GM19395 (cell line): ENCODE results near the gene EGFL8.

ENCODE experiments used
- ATAC-seq: cut with Tn5 transposase; IDR thresholded peaks from one replicate; pipeline ENCODE4 v1.9.1; 2021; ENCODE audit warnings: mild to moderate bottlenecking, moderate library complexity; ENCODE audit not compliant: unreplicated experiment

EGFL8 gene

GRCh38 chr6:32167154-32167760 is 2.9 kb downstream of the EGFL8 start:
- ATAC-seq = no peak

GRCh38 chr6:32167761-32168262 is 3.4 kb downstream of the EGFL8 start:
- no peak for ATAC-seq

- no peak for ATAC-seq
These were observed 4.0 kb downstream of the EGFL8 start for GRCh38 chr6:32168350-32168749.

- ATAC-seq = no peak
These were observed 4.6 kb downstream of the EGFL8 start for GRCh38 chr6:32168807-32169591.

GRCh38 chr6:32170294-32170693 is 5.9 kb downstream of the EGFL8 start:
- ATAC-seq = no peak

- ATAC-seq = no peak
These were observed 6.8 kb downstream of the EGFL8 start for GRCh38 chr6:32171234-32171633.

- ATAC-seq = no peak
These were observed 8.8 kb downstream of the EGFL8 start for GRCh38 chr6:32173051-32173727.

- no peak for ATAC-seq
These were observed 10.0 kb downstream of the EGFL8 start for GRCh38 chr6:32174416-32174815.

- ATAC-seq = no peak
These were observed 10.9 kb downstream of the EGFL8 start for GRCh38 chr6:32175322-32175710.

- peak; percentile 40 for ATAC-seq
These were observed 11.5 kb downstream of the EGFL8 start, which contains the start of gene AGPAT1 for GRCh38 chr6:32175711-32176475. Gene AGPAT1 (minus strand): TSS chr6:32176084. CDS start chr6:32171496, 4,588 bp downstream.

- no peak for ATAC-seq
These were observed 12.2 kb downstream of the EGFL8 start for GRCh38 chr6:32176476-32177182.

GRCh38 chr6:32177183-32177787 is 12.9 kb downstream of the EGFL8 start:
- peak; percentile 2 for ATAC-seq

GRCh38 chr6:32177788-32178546 is 13.6 kb downstream of the EGFL8 start, which contains the start of gene RNF5:
Gene RNF5 (plus strand): TSS chr6:32178405. CDS start chr6:32178512, 107 bp downstream.
- peak; percentile 81 for ATAC-seq

- ATAC-seq = peak; percentile 0
These were observed 14.4 kb downstream of the EGFL8 start for GRCh38 chr6:32178547-32179440.

- no peak for ATAC-seq
These were observed 15.5 kb downstream of the EGFL8 start for GRCh38 chr6:32179766-32180405.

- ATAC-seq = no peak
These were observed 16.8 kb downstream of the EGFL8 start for GRCh38 chr6:32181148-32181702.

- no peak for ATAC-seq
These were observed 17.6 kb downstream of the EGFL8 start for GRCh38 chr6:32181915-32182529.
